ENCODE results near the gene CCL14. TPM values are rescaled to one million over a fixed set of nuclear protein-coding genes. Genes with fewer than 3 reads are reported as not detected.
A peak's percentile ranks its signal among the peaks of the same experiment; 100 is the strongest.

Gene CCL14
- total and polyA plus RNA-seq, 2 of the 13 experiments (the other 11 are each of a cell fraction or from before 2014, with no cell fraction given), result 1.1 to 1.7 TPM

- TF ChIP-seq SMAD3 (CRISPR knock-in tag; IDR thresholded peaks at IDR 0.05) (no peak), ETV5 (CRISPR knock-in tag; IDR thresholded peaks at IDR 0.05; ENCODE audit: borderline replicate concordance) (no peak), BCLAF1 (IDR thresholded peaks at IDR 0.05) (no peak), MIER2 (CRISPR knock-in tag; IDR thresholded peaks at IDR 0.05) (no peak), ZNF550 (CRISPR knock-in tag; IDR thresholded peaks at IDR 0.05; ENCODE audit: borderline replicate concordance) (no peak), SUZ12 (IDR thresholded peaks at IDR 0.05; ENCODE audit: low read depth, low read length) (no peak), JUNB (CRISPR knock-in tag; IDR thresholded peaks at IDR 0.05; ENCODE audit: borderline replicate concordance) (no peak), KAT8 (CRISPR knock-in tag; IDR thresholded peaks at IDR 0.05) (no peak), ZFP36 (IDR thresholded peaks at IDR 0.05; ENCODE audit: borderline replicate concordance, low read depth, low read length, partially characterized antibody) (no peak), ZNF34 (CRISPR knock-in tag; IDR thresholded peaks at IDR 0.05; ENCODE audit: borderline replicate concordance) (no peak), ZNF709 (CRISPR knock-in tag; IDR thresholded peaks at IDR 0.05) (no peak), ZBTB7A (CRISPR knock-in tag; IDR thresholded peaks at IDR 0.05) (no peak), ZNF12 (CRISPR knock-in tag; IDR thresholded peaks at IDR 0.05) (no peak), NFYC (CRISPR knock-in tag; IDR thresholded peaks at IDR 0.05) (no peak), ZNF17 (CRISPR knock-in tag; IDR thresholded peaks at IDR 0.05) (no peak), ZNF430 (CRISPR knock-in tag; IDR thresholded peaks at IDR 0.05) (no peak), ARID4A (CRISPR knock-in tag; IDR thresholded peaks at IDR 0.05; ENCODE audit: borderline replicate concordance) (peak; percentile 34; the same call in 1 of the 2 replicates), KLF9 (CRISPR knock-in tag; IDR thresholded peaks at IDR 0.05; ENCODE audit: low read depth) (no peak), NR3C1 (CRISPR knock-in tag; IDR thresholded peaks at IDR 0.05) (no peak), CERS6 (CRISPR knock-in tag; IDR thresholded peaks at IDR 0.05) (no peak), ZNF124 (CRISPR knock-in tag; IDR thresholded peaks at IDR 0.05) (no peak), ZNF180 (CRISPR knock-in tag; IDR thresholded peaks at IDR 0.05; ENCODE audit: borderline replicate concordance, low read depth) (no peak), ZNF205 (CRISPR knock-in tag; IDR thresholded peaks at IDR 0.05) (no peak), ZNF768 (CRISPR knock-in tag; IDR thresholded peaks at IDR 0.05) (no peak), TMF1 (CRISPR knock-in tag; IDR thresholded peaks at IDR 0.05; ENCODE audit: low read depth) (no peak), ZSCAN22 (CRISPR knock-in tag; IDR thresholded peaks at IDR 0.05) (no peak), ZKSCAN8 (CRISPR knock-in tag; IDR thresholded peaks at IDR 0.05; ENCODE audit: borderline replicate concordance) (no peak)
Measured at GRCh38 chr17:36000732-36001109, 14.2 kb upstream of the CCL14 start (continued).
